Muscle layer of colon (tissue), 2 donors: ENCODE measurements around the gene CSF1.
"Not testable (repeated sequence)": the region's sequence is repeated elsewhere in the genome, so short reads cannot be mapped to it uniquely, and the experiment has no call there.

Source experiments
- H3K27ac ChIP-seq: one replicate; pipeline ENCODE4 v1.7.0; 2013; ENCODE audit warnings: low read depth, mild to moderate bottlenecking, low read length, moderate library complexity
- H3K27me3 ChIP-seq, 2 donors: one replicate each; pipeline ENCODE4 v1.7.0; 2013; ENCODE audit warnings: low read length in 2 of 2, mild to moderate bottlenecking in 2 of 2; ENCODE audit not compliant: insufficient read depth in 2 of 2, control insufficient read depth in 1 of 2
- H3K36me3 ChIP-seq: one replicate; pipeline ENCODE4 v1.7.0; 2013; ENCODE audit warnings: mild to moderate bottlenecking, low read length; ENCODE audit not compliant: insufficient read depth
- H3K4me1 ChIP-seq: one replicate; pipeline ENCODE4 v1.7.0; 2013; ENCODE audit warnings: mild to moderate bottlenecking, low read length; ENCODE audit not compliant: insufficient read depth
- H3K4me3 ChIP-seq, 2 donors: one replicate each; pipeline ENCODE4 v1.7.0; 2013; ENCODE audit warnings: low read length in 2 of 2, low read depth in 1 of 2, mild to moderate bottlenecking in 1 of 2, moderate library complexity in 1 of 2
- H3K9ac ChIP-seq: one replicate; pipeline ENCODE4 v1.7.0; 2013; ENCODE audit warnings: low read length
- H3K9me3 ChIP-seq: one replicate; pipeline ENCODE4 v1.7.0; 2013; ENCODE audit warnings: mild to moderate bottlenecking, low read length
- donor health status: abdominal sarcoma.
- donor health status: Adenocarcinoma of cecum.

Gene CSF1, protein sequence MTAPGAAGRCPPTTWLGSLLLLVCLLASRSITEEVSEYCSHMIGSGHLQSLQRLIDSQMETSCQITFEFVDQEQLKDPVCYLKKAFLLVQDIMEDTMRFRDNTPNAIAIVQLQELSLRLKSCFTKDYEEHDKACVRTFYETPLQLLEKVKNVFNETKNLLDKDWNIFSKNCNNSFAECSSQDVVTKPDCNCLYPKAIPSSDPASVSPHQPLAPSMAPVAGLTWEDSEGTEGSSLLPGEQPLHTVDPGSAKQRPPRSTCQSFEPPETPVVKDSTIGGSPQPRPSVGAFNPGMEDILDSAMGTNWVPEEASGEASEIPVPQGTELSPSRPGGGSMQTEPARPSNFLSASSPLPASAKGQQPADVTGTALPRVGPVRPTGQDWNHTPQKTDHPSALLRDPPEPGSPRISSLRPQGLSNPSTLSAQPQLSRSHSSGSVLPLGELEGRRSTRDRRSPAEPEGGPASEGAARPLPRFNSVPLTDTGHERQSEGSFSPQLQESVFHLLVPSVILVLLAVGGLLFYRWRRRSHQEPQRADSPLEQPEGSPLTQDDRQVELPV

DNA sequence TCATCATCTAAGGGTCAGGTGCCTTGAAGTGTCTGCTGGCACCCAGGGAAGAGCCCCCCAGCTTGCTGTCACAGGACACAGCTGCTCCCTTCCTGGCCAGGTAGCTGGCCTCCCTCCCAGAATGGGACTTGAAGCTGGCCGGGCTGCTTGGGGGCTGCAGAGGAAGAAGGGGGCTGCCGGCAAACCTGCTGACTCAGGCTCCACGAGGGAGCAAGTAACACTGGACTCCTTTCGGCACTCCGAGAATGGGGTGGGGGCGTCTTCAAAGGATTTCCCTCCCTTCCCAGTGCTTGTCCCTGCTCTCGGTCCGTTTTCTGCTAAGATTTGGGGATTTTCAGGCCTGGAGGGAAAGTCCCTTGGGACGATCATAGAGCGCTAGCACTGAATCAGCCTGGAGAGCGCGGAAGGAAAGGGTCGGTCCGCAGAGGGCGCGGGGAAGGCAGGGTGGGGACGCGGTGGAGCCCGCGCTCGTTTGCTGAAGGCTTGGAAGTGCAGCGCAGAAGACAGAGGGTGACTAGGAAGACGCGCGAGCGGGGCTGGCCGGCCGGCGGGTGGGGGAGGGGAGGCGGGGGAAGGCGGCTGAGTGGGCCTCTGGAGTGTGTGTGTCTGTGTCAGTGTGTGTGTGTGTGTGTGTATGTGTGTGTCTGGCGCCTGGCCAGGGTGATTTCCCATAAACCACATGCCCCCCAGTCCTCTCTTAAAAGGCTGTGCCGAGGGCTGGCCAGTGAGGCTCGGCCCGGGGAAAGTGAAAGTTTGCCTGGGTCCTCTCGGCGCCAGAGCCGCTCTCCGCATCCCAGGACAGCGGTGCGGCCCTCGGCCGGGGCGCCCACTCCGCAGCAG lies at the start of gene CSF1:
Gene CSF1 (plus strand): TSS at position 727 of the 840 bp plus-strand sequence. CDS start 175 bp downstream, outside the sequence.
- Histone ChIP-seq H3K27ac (peak within 1 kb of the TSS; percentile 95), H3K27me3 (no peaks in the 10 kb centered on the region), H3K36me3 (peaks cover 9% of the 10 kb centered on the region), H3K4me1 (peaks cover 35% of the 10 kb centered on the region), H3K4me3 (peak within 1 kb of the TSS; percentile 83 to 85), H3K9ac (peak within 1 kb of the TSS; percentile 78), H3K9me3 (no peaks in the 10 kb centered on the region)

DNA sequence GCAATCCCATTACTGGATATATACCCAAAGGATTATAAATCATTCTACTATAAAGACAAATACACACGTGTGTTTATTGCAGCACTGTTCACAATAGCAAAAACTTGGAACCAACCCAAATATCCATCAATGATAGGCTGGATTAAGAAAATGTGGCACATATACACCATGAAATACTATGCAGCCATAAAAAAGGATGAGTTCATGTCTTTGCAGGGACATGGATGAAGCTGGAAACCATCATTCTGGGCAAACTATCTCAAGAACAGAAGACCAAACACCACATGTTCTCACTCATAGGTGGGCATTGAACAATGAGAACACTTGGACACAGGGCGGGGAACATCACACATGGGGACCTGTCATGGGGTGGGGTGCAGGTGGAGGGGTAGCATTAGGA lies 49.0 kb upstream of the CSF1 start:
- H3K27me3 ChIP-seq, H3K36me3 ChIP-seq, H3K9me3 ChIP-seq, H3K9ac ChIP-seq, H3K4me3 ChIP-seq, H3K27ac ChIP-seq: not testable (repeated sequence)
- peaks cover 22% of the 10 kb centered on the region for H3K4me1 ChIP-seq

DNA sequence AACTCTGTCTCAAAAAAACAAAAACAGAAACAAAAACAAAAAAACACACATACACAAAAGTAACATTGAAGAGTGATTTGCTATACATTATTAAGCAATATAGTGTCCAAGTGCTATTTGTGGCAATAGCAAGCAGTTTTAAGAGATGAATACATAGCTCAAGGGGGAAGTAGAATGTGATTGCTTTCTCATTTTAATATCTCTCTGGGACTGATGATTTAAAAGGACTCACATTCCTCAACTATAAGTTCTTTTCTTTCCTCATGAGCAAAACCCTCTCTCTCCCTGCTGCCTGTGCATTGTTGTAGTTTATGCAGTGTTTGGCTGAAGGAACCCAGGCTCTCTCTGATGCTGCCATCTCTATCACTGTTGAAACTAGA lies 47.0 kb upstream of the CSF1 start:
- Histone ChIP-seq H3K4me3 (peak overlapping the region in 1 of 2 donors; percentile 9), H3K27ac (peak overlapping the region; percentile 70), H3K4me1 (peaks cover 22% of the 10 kb centered on the region)

DNA sequence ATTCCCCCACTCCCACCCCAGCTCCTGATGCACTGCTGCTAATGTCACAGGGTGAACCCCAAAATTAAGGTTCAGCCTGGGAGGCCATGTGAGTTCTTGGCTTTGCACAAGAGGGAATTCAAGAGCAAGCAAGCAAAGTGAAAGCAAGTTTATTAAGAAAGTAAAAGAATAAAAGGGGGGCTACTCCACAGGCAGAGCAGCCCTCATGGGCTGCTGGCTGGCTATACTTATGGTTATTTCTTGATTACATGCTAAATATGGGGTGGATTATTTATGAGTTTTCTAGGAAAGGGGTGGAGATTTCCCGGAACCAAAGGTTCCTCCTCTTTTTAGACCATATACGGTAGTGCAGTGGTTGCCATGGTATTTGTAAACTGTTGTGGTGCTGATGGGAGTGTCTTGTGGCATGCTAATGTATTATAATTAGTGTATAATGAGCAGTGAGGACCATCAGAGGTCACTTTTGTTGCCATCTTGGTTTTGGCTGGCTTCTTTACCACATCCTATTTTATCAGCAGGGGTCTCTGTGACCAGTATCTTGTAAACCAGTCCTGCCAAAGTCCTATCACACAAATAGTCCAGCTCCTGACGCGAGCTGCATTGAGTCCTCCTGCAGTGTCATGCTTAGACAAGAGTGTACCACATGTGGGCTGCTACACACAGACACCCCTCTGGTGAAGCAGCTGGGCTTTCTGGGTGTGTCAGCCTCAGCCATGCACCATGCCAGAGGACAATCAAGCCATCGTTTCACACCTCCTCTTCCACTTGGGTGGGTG lies 46.4 kb upstream of the CSF1 start:
- H3K4me3 ChIP-seq = peak overlapping the region in 1 of 2 donors; percentile 9
- no peak overlapping the region for H3K9ac ChIP-seq
- peaks cover 22% of the 10 kb centered on the region for H3K4me1 ChIP-seq
- no peaks in the 10 kb centered on the region for H3K27me3 ChIP-seq
- H3K9me3 ChIP-seq = no peaks in the 10 kb centered on the region
- peak overlapping the region; percentile 70 for H3K27ac ChIP-seq
- no peaks in the 10 kb centered on the region for H3K36me3 ChIP-seq

More for the DNA sequence above, 47.0 kb upstream of the CSF1 start:
- Histone ChIP-seq H3K9me3 (no peaks in the 10 kb centered on the region), H3K36me3 (no peaks in the 10 kb centered on the region), H3K9ac (no peak overlapping the region), H3K27me3 (no peaks in the 10 kb centered on the region)

DNA sequence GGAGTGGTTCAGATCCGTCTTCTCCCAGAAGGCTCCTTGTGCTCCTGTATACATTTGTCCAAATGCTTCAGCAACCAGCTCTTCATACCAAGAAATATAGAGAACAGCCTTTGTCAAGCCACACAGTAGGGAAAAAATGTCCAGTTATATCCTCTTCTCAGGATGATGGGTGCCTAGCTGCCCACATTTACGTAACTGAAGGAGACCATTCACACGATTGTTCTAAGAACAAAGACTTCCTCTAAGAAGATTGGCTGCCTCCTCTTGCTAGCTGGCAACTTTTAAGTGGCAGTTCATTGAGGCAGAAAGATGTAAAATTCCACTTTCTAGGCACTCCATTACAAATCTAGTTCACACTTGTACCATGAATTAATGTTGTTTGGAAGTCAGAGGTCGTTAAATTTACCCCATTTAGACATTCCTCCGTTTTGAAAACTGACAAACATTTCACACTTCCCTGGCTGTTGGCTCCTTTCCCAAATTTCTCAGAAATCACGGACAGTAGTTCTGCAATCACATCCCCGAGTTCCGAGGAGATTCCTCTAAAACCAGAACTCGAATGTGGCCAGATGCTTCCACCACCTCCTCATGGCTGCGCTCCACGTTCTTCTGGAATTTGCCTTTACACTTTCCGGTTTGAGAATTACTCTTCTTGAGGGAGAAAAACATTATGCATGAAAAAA lies 45.6 kb upstream of the CSF1 start:
- Histone ChIP-seq H3K4me3 (no peak overlapping the region), H3K4me1 (peaks cover 22% of the 10 kb centered on the region), H3K9ac (no peak overlapping the region), H3K9me3 (no peaks in the 10 kb centered on the region), H3K27ac (peak overlapping the region; percentile 70), H3K27me3 (no peaks in the 10 kb centered on the region), H3K36me3 (no peaks in the 10 kb centered on the region)

DNA sequence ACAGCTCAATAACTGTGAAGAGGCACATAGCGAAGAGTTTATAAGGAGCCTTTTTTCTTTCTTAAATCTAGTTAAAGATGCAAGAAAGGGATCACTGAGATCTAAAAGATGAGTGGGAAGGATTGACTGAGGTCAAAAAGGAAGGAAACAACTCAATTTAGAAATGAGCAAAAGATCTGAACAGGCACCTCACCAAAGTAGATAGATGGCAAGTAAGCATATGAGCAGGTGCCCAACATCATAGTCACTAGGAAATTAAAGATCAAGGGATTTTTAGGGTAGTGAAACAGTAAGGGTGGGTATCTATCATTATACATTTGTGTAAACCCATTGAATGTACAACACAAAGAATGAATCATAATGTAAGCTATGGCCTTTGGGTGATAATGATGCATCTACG lies 44.6 kb upstream of the CSF1 start:
- H3K36me3 ChIP-seq = no peaks in the 10 kb centered on the region
- peak overlapping the region; percentile 70 for H3K27ac ChIP-seq
- no peak overlapping the region for H3K4me3 ChIP-seq
- no peaks in the 10 kb centered on the region for H3K9me3 ChIP-seq
- H3K27me3 ChIP-seq = no peaks in the 10 kb centered on the region
- H3K9ac ChIP-seq = no peak overlapping the region
- peaks cover 22% of the 10 kb centered on the region for H3K4me1 ChIP-seq

DNA sequence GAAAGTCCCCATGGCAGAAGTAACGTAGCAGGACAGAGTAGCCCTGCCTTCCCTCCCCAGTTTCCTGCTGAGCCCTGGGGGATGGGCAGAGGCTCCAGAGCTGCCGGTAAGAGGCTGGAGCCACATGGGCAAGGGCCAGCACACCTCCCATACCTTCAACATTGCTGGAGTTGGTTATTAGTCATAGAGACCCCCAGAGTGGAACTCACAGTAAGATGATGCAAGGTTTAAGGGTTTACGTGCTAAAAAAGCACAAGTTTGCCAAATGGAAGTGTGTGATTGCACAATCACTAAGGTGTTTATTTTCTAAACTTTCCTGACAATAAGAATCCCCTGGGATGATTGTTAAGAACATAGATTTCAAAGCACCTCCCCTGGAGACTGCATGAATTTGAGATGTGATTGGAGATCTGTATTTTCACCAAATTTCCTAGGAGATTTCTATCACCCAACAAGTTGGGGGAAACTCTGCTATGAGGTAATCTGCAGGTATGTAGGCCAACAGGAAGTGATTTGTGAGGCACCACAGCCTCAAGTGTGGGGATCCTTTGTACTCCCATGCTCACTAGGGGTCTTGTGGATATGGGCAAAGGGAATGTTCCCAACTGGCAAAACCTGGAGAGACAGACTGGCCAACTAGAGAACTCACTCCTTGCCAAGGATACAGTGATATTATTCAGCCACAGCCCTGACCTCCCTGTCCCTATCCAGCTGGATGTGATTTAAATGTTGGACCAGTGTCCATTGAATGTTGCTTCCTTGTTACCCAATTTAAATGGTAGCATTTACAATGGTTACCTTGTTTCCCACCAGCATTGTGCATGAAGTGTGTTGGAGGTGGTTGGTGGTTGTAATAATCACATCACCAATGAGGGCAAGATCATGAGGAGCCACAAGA lies 37.1 kb upstream of the CSF1 start:
- H3K36me3 ChIP-seq = no peaks in the 10 kb centered on the region
- no peak overlapping the region for H3K9ac ChIP-seq
- H3K4me3 ChIP-seq = no peak overlapping the region
- H3K9me3 ChIP-seq = no peaks in the 10 kb centered on the region
- H3K4me1 ChIP-seq = peaks cover 56% of the 10 kb centered on the region
- no peaks in the 10 kb centered on the region for H3K27me3 ChIP-seq
- no peak overlapping the region for H3K27ac ChIP-seq

DNA sequence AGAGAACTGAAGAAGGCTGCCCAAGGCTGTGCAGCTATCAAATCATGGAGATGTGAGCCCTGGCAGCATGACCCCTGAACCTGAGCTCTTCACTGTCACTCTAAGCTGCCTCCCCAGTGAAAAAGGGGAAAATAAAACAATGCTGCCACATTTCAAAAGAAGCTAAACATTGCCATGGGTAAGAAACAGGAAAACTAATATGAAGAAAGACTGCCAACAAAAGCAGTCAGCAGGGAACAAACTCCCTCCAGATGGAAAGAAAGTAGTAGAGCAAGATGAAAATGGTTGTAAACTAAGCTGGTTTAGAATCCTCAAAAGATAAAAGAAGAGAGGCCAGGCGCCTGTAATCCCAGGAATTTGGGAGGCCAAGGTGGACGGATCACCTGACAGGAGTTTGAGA lies 36.2 kb upstream of the CSF1 start:
- H3K9ac ChIP-seq = no peak overlapping the region
- H3K27ac ChIP-seq = no peak overlapping the region
- no peaks in the 10 kb centered on the region for H3K9me3 ChIP-seq
- H3K4me3 ChIP-seq = no peak overlapping the region
- peaks cover 60% of the 10 kb centered on the region for H3K4me1 ChIP-seq
- no peaks in the 10 kb centered on the region for H3K36me3 ChIP-seq
- no peaks in the 10 kb centered on the region for H3K27me3 ChIP-seq

DNA sequence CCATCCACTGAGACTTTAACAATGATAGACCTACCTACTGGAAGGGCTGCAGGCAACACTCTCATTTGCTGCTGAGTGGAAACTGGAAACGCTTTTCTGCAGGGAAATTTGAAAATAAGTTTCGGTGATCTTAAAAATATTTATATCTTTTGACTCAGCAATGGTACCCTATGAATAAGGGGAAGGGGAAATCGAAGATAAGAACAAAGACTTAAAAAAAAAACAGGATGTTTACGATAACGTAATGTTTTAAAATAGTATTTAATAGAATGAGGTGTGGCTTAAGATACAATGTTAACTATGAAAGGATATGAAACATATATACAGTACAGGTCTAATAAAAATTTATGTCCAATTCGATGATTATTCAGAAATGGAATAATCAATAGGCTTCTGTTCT lies 34.8 kb upstream of the CSF1 start:
- no peaks in the 10 kb centered on the region for H3K9me3 ChIP-seq
- H3K4me3 ChIP-seq = no peak overlapping the region
- no peak overlapping the region for H3K9ac ChIP-seq
- H3K4me1 ChIP-seq = peaks cover 60% of the 10 kb centered on the region
- H3K27ac ChIP-seq = no peak overlapping the region
- no peaks in the 10 kb centered on the region for H3K27me3 ChIP-seq
- H3K36me3 ChIP-seq = no peaks in the 10 kb centered on the region
